GM19395 (cell line): ENCODE data around the gene SLC3A2.
"Not testable (repeated sequence)": the region's sequence is repeated elsewhere in the genome, so short reads cannot be mapped to it uniquely, and the experiment has no call there.

ENCODE experiments used
- ATAC-seq: cut with Tn5 transposase; IDR thresholded peaks from one replicate; pipeline ENCODE4 v1.9.1; 2021; ENCODE audit warnings: mild to moderate bottlenecking, moderate library complexity; ENCODE audit not compliant: unreplicated experiment

The SLC3A2 gene

GRCh38 chr11:62880803-62881578, at the start of gene SLC3A2:
Gene SLC3A2, plus strand, starts transcription at chr11:62880896. Its CDS starts 128 bp downstream, at chr11:62881024.
- peak; percentile 76 for ATAC-seq

- ATAC-seq = no peak
These were observed 49.7 kb upstream of the SLC3A2 start for GRCh38 chr11:62830904-62831519.

DNA sequence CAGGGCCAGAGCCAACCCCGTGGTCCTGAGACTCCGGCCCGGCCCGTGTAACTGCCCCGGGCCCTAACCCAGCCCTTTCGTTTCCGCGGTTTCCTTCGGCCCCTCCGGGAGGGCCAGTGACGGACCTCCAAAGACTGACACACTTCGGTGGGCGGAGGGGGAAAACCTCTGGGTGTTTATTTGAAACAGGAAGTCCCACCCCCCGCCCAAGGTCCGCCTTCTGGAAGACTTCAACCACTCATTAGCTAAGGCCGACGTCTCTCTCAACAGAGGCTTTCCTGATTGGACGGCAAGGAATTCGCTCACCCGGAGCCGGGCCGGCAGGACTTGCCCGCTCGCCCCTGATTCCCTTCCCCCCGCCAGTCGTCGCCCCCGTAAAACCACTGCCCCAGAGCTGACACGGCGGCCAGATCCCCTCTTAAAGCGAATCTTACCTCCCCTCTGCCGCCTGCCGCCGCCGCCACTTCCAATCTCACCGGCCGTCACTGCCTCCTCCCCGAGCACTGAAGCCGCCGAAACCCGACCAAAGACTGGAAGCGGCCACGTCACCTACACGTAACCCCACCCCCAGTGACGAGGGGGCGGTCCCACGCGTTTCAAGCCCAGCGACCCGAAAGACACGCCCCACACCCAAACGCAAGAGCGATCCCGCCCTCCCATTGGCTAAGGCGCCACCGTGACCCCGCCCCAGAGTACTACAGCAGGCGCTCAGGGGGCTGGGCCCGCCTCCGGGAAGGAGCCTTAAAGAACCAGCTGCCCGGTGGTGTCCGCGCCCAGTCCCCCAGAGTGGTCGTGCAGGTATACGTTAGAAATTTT, 49.0 kb upstream of the SLC3A2 start, which contains the start of gene STX5:
STX5 (minus strand) TSS at position 532 of the 816 bp plus-strand sequence. CDS start 808 bp downstream, outside the sequence.
- peak; percentile 77 for ATAC-seq

DNA sequence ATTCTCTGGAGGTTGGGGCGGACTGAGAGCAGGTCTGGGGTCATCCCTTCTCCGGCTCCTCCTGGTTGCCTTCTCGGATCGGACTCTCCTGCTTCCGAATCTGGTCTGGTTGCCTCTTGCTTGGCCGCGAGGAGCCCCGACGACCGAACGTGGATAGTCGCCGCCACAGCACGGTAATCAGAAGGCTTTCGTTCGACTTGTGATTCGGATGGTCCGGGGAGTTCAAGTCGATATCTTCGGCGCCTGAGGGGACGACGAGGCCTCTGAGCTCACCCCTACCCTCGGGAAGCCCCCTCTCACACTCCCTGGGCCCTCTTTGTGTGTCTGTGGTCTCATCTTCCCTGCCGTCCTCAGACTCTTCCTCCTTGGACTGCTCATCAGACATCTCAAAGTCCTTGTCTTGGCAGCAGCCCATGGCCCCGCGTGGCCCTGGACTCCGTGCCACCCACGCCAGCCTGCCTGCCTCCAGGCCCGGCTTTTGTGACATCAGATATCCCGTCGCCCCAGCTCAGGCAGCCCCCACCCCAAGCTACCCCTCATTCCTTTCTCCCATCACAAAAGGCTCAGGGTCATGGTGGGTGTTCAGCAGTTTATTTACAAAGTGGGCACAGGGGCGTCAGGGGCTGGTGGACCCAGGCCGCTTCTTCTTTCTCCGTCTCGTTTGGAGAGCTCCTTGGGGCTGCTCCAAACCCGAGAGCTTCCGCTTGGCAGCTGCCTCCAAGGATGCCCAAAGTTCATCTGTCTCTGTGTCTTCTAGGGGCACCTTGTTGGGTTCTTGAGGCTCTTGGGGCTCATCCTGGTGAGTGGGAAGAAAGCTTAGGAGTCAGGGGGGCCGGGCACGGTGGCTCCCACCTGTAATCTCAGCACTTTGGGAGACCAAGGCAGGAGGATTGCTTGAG, 48.1 kb upstream of the SLC3A2 start, which contains the start of gene TEX54:
TEX54 (minus strand) TSS at position 506 of the 899 bp plus-strand sequence.
- ATAC-seq = peak; percentile 21

- ATAC-seq = no peak
These were observed 45.4 kb upstream of the SLC3A2 start for GRCh38 chr11:62835336-62835735.

DNA sequence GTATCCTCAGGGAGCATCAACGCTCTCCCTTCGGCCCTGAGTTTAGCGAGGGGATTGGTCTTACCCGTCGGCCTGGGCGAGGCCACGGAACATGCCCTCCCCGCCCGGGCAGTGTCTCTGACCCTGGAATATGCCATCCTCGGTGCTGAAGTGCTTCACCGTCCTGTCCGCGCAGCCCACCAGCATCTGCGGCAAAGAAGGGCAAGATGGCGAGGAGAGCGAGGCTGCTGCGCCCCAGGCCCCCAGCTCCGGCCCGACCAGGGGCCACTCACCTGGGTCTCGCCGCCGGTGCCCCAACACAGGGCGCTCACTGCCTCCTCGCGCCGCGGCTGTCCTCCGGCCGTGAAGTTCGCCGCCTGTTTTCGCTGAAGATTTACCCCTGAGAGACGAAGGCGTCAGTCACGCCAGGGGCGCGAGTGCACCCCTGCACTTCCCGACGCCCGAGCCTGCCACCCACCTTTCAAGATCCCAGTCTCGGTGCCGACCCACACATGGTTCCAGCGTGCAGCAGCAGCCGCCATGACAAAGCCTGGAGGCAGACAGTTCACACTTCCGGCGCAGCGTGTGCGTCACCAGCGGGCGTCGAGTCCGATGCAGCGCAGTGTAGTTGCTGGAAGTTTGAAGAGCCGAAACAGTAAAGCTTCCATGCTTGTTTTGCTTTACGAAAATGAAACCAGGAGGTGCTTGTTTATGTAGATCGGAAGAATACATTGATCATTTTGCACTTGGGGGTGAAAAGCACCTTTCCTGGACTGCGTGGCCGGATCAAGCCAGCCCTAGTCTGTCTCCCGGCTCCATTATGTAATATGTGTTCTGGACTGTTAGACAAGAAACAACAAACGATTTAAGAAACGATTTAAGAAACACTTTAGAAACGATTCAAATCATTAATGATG, 41.4 kb upstream of the SLC3A2 start, which contains the start of gene WDR74:
WDR74 (minus strand) TSS at position 541 of the 896 bp plus-strand sequence; CDS start at position 521, 20 bp downstream.
- ATAC-seq = peak; percentile 50

DNA sequence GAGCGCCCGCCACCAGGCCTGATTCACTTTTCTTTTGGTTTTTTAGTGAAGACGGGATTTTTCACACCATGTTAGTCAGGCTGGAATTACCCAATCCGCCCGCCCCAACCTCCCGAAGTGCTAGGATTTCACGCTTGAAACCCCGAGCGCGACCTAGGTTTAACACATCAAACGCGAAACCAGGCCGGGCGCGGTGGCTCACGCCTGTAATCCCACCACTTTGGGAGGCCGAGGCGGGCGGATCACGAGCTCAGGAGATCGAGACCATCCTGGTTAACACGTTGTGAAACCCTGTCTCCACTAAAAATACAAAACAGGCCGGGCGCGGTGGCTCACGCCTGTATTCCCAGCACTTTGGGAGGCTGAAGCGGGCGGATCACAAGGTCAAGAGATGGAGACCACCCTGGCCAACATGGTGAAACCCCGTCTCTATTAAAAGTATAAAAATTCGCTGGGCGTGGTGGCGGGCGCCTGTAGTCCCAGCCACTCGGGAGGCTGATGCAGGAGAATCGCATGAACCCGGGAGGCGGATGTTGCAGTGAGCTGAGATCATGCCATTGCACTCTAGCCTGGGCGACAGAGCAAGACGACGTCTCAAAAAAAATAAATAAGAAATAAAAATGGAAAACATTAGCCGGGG, 39.9 kb upstream of the SLC3A2 start:
- ATAC-seq = not testable (repeated sequence)

DNA sequence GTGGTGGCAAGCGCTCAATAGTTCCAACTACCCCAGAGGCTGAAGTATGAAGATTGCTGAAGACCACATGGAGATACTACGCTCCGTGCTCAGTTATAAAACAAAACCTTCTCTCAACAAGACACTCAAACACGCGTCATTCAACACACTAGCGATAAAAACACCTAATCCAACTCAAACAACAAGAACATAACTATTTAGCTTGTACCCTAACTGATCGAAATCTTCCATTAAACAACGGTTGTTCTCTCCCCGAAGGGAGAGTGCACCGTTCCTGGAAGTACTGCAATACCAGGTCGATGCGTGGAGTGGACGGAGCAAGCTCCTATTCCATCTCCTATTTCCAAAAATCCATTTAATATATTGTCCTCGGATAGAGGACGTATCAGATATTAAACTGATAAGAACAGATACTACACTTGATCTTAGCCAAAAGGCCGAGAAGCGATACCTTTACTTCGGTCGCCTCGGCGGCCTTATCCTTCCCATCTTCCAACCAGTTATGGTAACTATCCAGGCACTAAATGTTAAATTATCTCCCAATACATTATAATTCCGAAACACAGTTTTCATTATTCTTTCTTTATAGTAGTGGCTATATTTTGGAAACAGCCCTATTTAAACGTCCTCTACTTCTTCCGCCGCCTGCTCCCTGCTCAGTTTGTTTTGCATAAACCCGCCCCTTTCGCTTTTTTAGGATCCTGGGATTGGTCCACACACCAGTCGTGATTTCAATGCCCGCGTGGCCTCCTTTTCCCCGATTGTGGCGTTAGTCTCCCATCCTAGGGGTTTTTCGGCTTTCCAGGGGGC, 39.1 kb upstream of the SLC3A2 start:
- peak; percentile 71 for ATAC-seq

DNA sequence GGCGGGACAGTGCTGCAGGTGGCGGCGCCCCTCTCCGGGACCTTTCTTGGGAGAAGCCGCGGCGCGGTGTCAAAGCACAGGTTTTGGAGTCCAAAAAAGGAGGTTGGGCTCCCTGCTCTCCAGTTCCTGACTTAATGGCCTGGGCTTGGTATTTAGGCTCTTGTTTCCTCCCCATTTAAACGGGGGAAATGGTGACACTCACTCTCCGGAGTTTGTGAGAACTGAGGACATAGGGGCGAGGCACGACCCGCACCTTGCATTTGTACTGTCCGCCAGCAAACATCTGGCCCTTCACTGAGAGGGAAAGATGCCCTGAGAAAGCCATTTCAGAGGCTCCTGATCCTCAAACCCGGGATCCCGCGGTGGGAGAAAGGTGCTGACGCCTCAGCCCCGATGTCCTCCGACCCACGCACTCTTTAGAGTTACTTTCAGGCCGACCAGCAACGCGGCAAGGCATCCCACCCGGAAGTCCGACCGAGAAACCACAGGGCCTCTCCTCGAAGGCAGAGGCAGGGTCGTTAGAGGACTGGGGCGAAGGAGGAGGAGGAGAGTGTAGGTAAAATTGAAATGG, 38.4 kb upstream of the SLC3A2 start:
- no peak for ATAC-seq

- ATAC-seq = not testable (repeated sequence)
These were observed 37.8 kb upstream of the SLC3A2 start for GRCh38 chr11:62842891-62843290.

GRCh38 chr11:62843466-62843865, 37.2 kb upstream of the SLC3A2 start:
- ATAC-seq = no peak

DNA sequence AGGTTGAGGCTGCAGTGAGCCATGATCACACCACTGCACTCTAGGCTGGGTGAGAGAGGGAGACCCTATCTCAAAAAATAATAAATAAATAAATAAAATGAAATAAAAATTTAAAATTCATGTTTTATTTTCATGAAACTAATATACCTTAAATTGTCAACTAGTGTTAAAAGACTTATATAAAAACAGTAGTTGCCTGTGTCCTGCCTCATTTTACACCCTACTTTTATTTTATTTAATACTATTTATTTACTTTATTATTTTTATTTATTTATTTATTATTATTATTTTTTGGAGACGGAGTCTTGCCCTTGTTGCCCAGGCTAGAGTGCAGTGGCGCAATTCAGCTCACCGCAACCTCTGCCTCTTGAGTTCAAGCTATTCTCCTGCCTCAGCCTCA, 36.5 kb upstream of the SLC3A2 start:
- no peak for ATAC-seq

GRCh38 chr11:62846177-62846576, 34.5 kb upstream of the SLC3A2 start:
- ATAC-seq = no peak

GRCh38 chr11:62847767-62848314, 32.9 kb upstream of the SLC3A2 start:
- no peak for ATAC-seq

- no peak for ATAC-seq
These were observed 29.5 kb upstream of the SLC3A2 start for GRCh38 chr11:62850911-62851806.
